ENCODE measurements around the gene TEX14. TPM values are rescaled to one million over a fixed set of nuclear protein-coding genes. Genes with fewer than 3 reads are reported as not detected.

The TEX14 gene
- total RNA-seq, 4 donors from 2014 or later, result under 0.01 TPM; not detected in 2

DNA sequence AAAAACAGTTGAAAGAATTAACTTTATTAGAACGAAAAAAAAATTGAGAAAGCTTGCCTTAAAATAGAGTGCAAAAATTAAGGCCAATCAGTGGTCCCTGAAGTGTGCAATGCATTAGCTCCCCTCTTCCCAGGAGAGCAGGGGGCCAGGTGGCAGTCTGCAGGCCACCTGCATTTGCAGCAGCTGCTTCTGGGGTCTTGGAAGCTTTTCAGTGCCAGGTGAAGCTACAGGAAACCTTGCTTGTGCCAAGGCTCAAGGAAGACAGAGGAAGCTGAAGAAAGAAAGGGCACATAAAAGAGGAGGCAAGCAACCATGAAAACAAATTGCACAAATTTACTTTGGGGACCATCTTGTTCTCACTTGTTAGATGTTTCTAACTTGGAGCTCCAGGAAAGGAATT is 126.9 kb downstream of the TEX14 start:
- TF ChIP-seq, protein P1, sequence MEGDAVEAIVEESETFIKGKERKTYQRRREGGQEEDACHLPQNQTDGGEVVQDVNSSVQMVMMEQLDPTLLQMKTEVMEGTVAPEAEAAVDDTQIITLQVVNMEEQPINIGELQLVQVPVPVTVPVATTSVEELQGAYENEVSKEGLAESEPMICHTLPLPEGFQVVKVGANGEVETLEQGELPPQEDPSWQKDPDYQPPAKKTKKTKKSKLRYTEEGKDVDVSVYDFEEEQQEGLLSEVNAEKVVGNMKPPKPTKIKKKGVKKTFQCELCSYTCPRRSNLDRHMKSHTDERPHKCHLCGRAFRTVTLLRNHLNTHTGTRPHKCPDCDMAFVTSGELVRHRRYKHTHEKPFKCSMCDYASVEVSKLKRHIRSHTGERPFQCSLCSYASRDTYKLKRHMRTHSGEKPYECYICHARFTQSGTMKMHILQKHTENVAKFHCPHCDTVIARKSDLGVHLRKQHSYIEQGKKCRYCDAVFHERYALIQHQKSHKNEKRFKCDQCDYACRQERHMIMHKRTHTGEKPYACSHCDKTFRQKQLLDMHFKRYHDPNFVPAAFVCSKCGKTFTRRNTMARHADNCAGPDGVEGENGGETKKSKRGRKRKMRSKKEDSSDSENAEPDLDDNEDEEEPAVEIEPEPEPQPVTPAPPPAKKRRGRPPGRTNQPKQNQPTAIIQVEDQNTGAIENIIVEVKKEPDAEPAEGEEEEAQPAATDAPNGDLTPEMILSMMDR (IDR thresholded peaks at IDR 0.05; ENCODE audit: low read depth), result no peak

- TF ChIP-seq, protein P1 (IDR thresholded peaks at IDR 0.05; ENCODE audit: low read depth), result no peak
Observed at GRCh38 chr17:58564243-58564642, 127.6 kb downstream of the TEX14 start.

GRCh38 chr17:58560511-58560910 is 131.3 kb downstream of the TEX14 start:
- TF ChIP-seq, protein P1 (IDR thresholded peaks at IDR 0.05; ENCODE audit: low read depth), result no peak

DNA sequence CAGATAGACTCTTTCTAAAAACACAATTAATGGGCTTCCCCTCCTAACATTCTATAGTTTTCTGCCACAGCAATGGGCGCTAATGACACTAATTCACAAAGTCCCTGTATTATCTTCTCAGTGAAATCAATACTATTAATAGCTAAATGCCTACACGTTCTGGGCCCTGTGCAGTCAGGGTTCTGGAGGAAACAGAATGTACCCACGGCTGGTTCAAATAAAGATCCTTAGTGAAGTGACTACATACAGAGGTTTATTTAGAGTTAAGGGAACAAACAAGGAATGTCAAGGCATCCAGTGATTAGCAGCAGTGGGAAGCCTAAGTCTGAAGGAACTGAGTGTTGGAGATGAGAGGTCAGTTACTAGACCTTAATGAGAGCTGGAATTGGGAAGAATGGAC is 133.9 kb downstream of the TEX14 start:
- TF ChIP-seq, protein P1 (IDR thresholded peaks at IDR 0.05; ENCODE audit: low read depth), result no peak

DNA sequence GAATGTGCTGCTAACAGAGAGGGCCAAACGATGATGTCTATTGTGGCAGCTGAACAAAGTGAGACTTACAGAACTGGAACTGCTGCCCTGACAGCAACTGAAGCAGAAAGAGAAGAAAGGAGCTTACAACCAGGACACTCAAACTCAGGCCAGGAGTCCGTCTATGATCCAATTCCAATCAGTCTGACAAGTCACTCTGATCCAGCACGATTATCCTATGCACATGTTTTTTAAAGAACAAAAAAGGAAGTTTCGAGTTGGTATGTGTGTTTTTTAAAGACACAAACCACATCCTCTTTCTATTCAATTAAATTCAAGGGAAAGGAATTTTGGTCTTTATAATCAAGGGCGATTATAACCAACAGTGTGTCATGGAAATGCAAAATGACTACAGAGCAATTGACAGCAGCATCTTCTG is 135.0 kb downstream of the TEX14 start:
- TF ChIP-seq, protein P1 (IDR thresholded peaks at IDR 0.05; ENCODE audit: low read depth), result no peak

DNA sequence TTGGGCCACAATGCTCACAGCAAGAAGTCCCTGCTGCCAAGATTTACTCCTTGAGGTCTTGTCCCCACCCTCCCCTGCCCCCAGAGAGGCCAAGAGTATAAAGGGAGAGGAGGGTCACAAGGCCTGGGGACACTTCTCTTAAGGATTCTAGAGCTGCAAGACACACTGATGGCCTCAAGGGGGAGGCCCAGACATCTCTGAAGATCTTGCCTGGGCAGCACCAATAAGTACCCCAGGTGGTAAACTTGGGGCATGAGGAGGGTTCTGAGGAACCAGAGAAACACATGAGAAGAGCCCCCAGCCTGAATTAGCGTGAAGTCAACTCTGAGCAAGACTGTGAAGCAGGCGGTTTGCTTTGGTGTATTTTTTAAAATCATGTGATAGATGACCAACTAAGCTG is 150.6 kb downstream of the TEX14 start:
- TF ChIP-seq, protein P1 (IDR thresholded peaks at IDR 0.05; ENCODE audit: low read depth), result no peak

DNA sequence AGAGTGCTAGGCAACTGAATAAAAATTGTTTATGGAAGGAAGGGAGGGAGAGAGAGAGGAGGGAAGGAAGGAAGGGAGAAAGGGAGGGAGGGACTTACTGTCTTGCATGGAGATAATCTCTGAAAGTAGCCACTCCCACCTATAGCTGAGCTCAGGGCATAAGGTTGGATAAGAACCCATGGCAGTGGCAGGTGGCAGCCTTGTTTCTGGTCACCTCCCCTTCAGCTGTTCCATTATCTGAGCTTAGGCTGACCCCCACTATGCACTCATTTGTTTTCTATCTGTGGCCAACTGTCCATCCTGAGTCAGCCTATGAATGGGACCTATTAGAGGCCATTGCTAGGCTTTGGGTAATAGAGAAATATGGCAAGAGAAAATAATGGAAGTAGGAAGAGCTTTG is 152.1 kb downstream of the TEX14 start:
- TF ChIP-seq, protein P1 (IDR thresholded peaks at IDR 0.05; ENCODE audit: low read depth), result no peak

Measured in subcutaneous adipose tissue (tissue), 4 donors.